HFFc6 (cell line): Measurements from ENCODE around the gene TPK1. TPM values are rescaled to one million over a fixed set of nuclear protein-coding genes. Genes with fewer than 3 reads are reported as not detected.

ENCODE experiments used
- DNase-seq: peaks from one replicate; pipeline ENCODE4 v3.0.0-alpha.2; 2018
- H3K27ac Mint-ChIP-seq: 2 replicates; pipeline ENCODE4 v1.8.0; 2020; ENCODE audit warnings: mild to moderate bottlenecking, mixed read lengths
- H3K27me3 Mint-ChIP-seq: 2 replicates; pipeline ENCODE4 v1.8.0; 2021; ENCODE audit warnings: mild to moderate bottlenecking, moderate library complexity, mixed read lengths; ENCODE audit not compliant: insufficient read depth
- H3K36me3 Mint-ChIP-seq: 2 replicates; pipeline ENCODE4 v1.8.0; 2021; ENCODE audit warnings: low read depth, mixed read lengths
- H3K4me1 Mint-ChIP-seq: 2 replicates; pipeline ENCODE4 v1.8.0; 2020; ENCODE audit warnings: low read depth, mixed read lengths
- H3K4me3 Mint-ChIP-seq: 2 replicates; pipeline ENCODE4 v1.8.0; 2020; ENCODE audit warnings: mild to moderate bottlenecking, moderate library complexity, mixed read lengths
- H3K9me3 Mint-ChIP-seq: 2 replicates; pipeline ENCODE4 v1.8.0; 2020; ENCODE audit warnings: mild to moderate bottlenecking, mixed read lengths
- CTCF ChIP-seq: fragments of 200-600 bp; sonication (generic); IDR thresholded peaks from 2 replicates; pipeline ENCODE4 v1.5.0; 2021; ENCODE audit warnings: antibody characterized with exemption, mild to moderate bottlenecking
- total RNA-seq, 6 experiments: library from RNA; stranded (reverse); fragmentation: NEBNext Ultra II Directional; extraction: Animal tissue kit (Norgen Biotek cat#: 25700); gene quantifications; 2 replicates in 1 of 6; 3 replicates in 5 of 6; pipeline ENCODE4 v1.2.3, GENCODE V29; 2021

The TPK1 gene
- total RNA-seq, 6 experiments from 2014 or later: 0.11 to 0.82 (median 0.55) TPM; not detected in 2

- no peak for TF ChIP-seq CTCF
- H3K27me3 Mint-ChIP-seq: peaks cover 2% of the 10 kb centered on the region
- H3K27ac Mint-ChIP-seq: no peak overlapping the region
- H3K4me3 Mint-ChIP-seq: no peak overlapping the region
- no peaks in the 10 kb centered on the region for H3K36me3 Mint-ChIP-seq
- peaks cover 10% of the 10 kb centered on the region for H3K4me1 Mint-ChIP-seq
- H3K9me3 Mint-ChIP-seq: peaks cover 10% of the 10 kb centered on the region
- DNase-seq: no peak
Observed at GRCh38 chr7:144407266-144407931, 428.5 kb downstream of the TPK1 start.

DNA sequence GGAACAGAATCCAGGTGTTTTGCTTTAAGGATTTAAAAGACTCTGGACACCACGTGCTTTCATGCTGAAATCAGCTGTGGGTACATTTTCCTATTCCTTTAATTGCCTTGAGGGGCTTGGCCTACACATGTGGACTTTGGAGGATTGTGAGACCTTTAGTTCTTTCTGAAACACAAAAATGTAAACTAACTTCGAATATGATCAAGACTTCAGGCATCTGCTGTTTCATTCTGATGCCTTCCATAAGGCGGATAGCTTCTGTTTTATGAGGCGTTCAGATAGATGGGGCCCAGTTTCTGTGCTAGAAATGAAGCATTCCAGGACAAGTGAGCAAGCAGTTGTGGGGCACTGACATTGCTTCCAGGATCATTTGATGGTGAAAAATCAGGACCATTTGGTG lies 430.9 kb downstream of the TPK1 start:
- DNase-seq: no peak
- no peak for TF ChIP-seq CTCF
- Mint-ChIP-seq H3K36me3 (no peaks in the 10 kb centered on the region), H3K27me3 (peaks cover 2% of the 10 kb centered on the region), H3K27ac (no peak overlapping the region), H3K4me1 (peaks cover 10% of the 10 kb centered on the region), H3K9me3 (peaks cover 12% of the 10 kb centered on the region), H3K4me3 (no peak overlapping the region)

- TF ChIP-seq CTCF: no peak
- H3K4me1 Mint-ChIP-seq: peaks cover 10% of the 10 kb centered on the region
- peaks cover 2% of the 10 kb centered on the region for H3K27me3 Mint-ChIP-seq
- DNase-seq: no peak
- H3K4me3 Mint-ChIP-seq: no peak within 1 kb of the TSS
- H3K9me3 Mint-ChIP-seq: peaks cover 12% of the 10 kb centered on the region
- H3K27ac Mint-ChIP-seq: no peak within 1 kb of the TSS
- no peaks in the 10 kb centered on the region for H3K36me3 Mint-ChIP-seq
Observed at GRCh38 chr7:144403649-144404061, 432.2 kb downstream of the TPK1 start, which contains the start of gene NOBOX. Gene NOBOX (minus strand): TSS chr7:144403693.

- no peak for DNase-seq
- no peak for TF ChIP-seq CTCF
- Mint-ChIP-seq H3K27ac (no peak overlapping the region), H3K9me3 (peaks cover 12% of the 10 kb centered on the region), H3K36me3 (no peaks in the 10 kb centered on the region), H3K27me3 (peaks cover 3% of the 10 kb centered on the region; the same call in 1 of the 2 replicates), H3K4me3 (no peak overlapping the region), H3K4me1 (peaks cover 10% of the 10 kb centered on the region)
Observed at GRCh38 chr7:144403102-144403501, 432.8 kb downstream of the TPK1 start.
